ENCODE measurements around the gene SAYSD1.
"Not testable (repeated sequence)": the region's sequence is repeated elsewhere in the genome, so short reads cannot be mapped to it uniquely, and the experiment has no call there.

Gene SAYSD1

DNA sequence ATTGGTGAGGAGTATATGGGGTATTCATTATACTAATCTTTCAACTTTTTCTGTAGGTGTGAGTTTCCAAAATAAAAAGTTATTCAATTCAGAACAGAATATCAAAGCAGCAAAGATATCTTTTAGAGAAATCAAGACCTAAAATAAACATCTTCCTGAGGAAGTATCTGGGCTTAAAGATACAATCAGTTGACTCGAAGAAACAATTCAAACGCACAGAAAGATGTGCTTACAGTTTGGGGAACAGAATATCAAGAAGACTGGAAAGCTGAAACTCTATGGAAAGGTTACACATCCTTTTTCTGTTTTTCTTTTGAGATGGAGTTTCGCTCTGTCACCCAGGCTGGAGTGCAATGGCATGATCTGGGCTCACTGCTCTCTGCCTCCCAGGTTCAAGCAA, 36.2 kb upstream of the SAYSD1 start:
- TF ChIP-seq CTCF (IDR thresholded peaks at IDR 0.05; ENCODE audit: insufficient read depth, missing control alignments) = no peak
- no peak for DNase-seq (ENCODE audit: insufficient read length, low spot score)
- no peak for FAIRE-seq

GRCh38 chr6:39144481-39145173, 29.6 kb upstream of the SAYSD1 start:
- no peak for TF ChIP-seq CTCF (IDR thresholded peaks at IDR 0.05; ENCODE audit: insufficient read depth, missing control alignments)
- DNase-seq (ENCODE audit: insufficient read length, low spot score) (no peak), FAIRE-seq (no peak)

DNA sequence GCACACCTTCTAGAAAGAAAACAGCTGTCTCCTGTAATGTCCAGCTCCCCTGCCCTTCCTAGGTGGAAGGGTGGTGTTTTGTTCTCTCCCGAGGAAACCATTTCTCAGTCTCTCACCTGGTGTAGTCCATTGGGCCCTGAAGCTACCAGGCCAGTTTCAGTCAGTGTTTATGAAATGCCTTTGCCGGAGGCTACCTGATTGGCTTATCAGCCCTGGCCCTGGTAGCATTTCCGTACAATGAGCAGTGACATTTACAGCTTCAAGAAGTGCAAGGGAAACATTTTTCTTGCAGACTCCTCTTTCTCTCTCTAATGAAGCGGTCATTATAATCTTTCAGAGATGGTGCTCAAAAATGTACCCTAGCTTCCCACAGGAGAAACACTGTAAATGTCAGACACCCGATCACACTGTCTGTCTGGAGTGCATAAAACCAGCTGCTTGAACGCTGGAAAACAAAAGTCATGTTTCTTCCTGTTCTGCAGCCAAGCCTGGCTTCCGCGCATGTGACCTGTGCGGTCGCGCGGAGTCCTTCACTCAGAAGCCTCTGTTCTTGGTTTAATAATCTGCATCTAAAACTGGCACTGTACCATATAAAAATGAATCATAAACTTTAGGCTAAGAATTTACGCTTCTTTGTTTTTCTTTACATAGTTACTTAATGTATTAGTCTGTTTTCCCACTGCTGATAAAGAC, 28.4 kb upstream of the SAYSD1 start:
- TF ChIP-seq CTCF (IDR thresholded peaks at IDR 0.05; ENCODE audit: insufficient read depth, missing control alignments) = no peak
- FAIRE-seq = no peak
- DNase-seq (ENCODE audit: insufficient read length, low spot score) = no peak

DNA sequence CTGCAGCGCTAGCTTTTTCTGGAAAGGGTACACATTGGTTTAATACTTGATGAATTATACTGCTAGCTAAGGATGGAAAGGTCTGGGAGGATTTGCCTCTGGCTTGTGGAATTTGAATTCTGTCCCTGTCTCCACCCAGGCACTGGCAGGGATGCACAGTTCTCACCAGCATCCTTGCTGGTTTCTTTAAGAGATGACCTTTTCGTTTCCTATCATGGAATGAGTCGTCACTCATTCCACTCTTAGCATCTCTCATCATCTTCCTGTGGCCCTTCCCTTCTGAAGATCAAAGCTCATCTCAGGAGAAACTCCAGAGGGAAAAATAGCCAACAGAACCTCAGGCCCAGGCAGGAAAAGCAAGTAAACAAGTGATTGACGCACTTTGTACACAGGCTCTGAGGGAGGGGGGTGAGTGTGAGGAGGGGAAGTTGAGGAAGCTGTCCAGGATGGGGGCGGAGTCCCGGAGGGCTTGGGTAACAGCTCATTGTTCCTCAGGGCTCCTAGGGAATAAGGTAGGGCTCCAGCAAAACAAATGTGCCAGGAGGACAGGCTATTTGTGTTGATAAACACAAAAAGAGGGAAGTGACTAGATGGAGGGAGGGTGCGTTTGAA, 25.7 kb upstream of the SAYSD1 start:
- DNase-seq (ENCODE audit: insufficient read length, low spot score) (no peak), FAIRE-seq (no peak)
- no peak for TF ChIP-seq CTCF (IDR thresholded peaks at IDR 0.05; ENCODE audit: insufficient read depth, missing control alignments)

- no peak for TF ChIP-seq CTCF (IDR thresholded peaks at IDR 0.05; ENCODE audit: insufficient read depth, missing control alignments)
- DNase-seq (ENCODE audit: insufficient read length, low spot score) (no peak), FAIRE-seq (no peak)
Measured at GRCh38 chr6:39137245-39137644, 22.3 kb upstream of the SAYSD1 start.

- not testable (repeated sequence) for FAIRE-seq; DNase-seq (ENCODE audit: insufficient read length, low spot score)
Measured at GRCh38 chr6:39136207-39136606, 21.2 kb upstream of the SAYSD1 start.

- DNase-seq (ENCODE audit: insufficient read length, low spot score); FAIRE-seq: not testable (repeated sequence)
Measured at GRCh38 chr6:39134761-39135160, 19.8 kb upstream of the SAYSD1 start.

- no peak for FAIRE-seq
- TF ChIP-seq CTCF (IDR thresholded peaks at IDR 0.05; ENCODE audit: insufficient read depth, missing control alignments) = no peak
- no peak for DNase-seq (ENCODE audit: insufficient read length, low spot score)
Measured at GRCh38 chr6:39130691-39131090, 15.7 kb upstream of the SAYSD1 start.
